ENCODE measurements around the gene VAPB. TPM values are rescaled to one million over a fixed set of nuclear protein-coding genes. Genes with fewer than 3 reads are reported as not detected.
"Not testable (repeated sequence)": the region's sequence is repeated elsewhere in the genome, so short reads cannot be mapped to it uniquely, and the experiment has no call there.

The VAPB gene
- total RNA-seq, 1 donor from 2014 or later, result 12.9 TPM

GRCh38 chr20:58362206-58362516 lies 26.9 kb upstream of the VAPB start:
- no peak for FAIRE-seq
- DNase-seq (ENCODE audit: low read depth), result no peak
- Histone ChIP-seq H3K4me3 (ENCODE audit: low read depth, low read length) (no peak overlapping the region), H3K36me3 (ENCODE audit: control insufficient read depth, insufficient read depth, low read length) (peaks cover 10% of the 10 kb centered on the region), H3K27me3 (ENCODE audit: control insufficient read depth, insufficient read depth, low read length) (no peaks in the 10 kb centered on the region)
- no peak for TF ChIP-seq CTCF (IDR thresholded peaks at IDR 0.05; ENCODE audit: insufficient read depth, low read length, severe bottlenecking)

- FAIRE-seq, result no peak
- H3K27me3 ChIP-seq (ENCODE audit: control insufficient read depth, insufficient read depth, low read length), result no peaks in the 10 kb centered on the region
- no peak for DNase-seq (ENCODE audit: low read depth)
- no peak overlapping the region for H3K4me3 ChIP-seq (ENCODE audit: low read depth, low read length)
- H3K36me3 ChIP-seq (ENCODE audit: control insufficient read depth, insufficient read depth, low read length), result peaks cover 10% of the 10 kb centered on the region
- TF ChIP-seq CTCF (IDR thresholded peaks at IDR 0.05; ENCODE audit: insufficient read depth, low read length, severe bottlenecking), result no peak
Measured at GRCh38 chr20:58362970-58363369, 26.1 kb upstream of the VAPB start.

GRCh38 chr20:58366866-58367265 lies 22.2 kb upstream of the VAPB start:
- DNase-seq (ENCODE audit: low read depth), result no peak
- H3K27me3 ChIP-seq (ENCODE audit: control insufficient read depth, insufficient read depth, low read length), result no peaks in the 10 kb centered on the region
- no peaks in the 10 kb centered on the region for H3K36me3 ChIP-seq (ENCODE audit: control insufficient read depth, insufficient read depth, low read length)
- no peak for FAIRE-seq
- no peak overlapping the region for H3K4me3 ChIP-seq (ENCODE audit: low read depth, low read length)
- no peak for TF ChIP-seq CTCF (IDR thresholded peaks at IDR 0.05; ENCODE audit: insufficient read depth, low read length, severe bottlenecking)

- TF ChIP-seq CTCF (IDR thresholded peaks at IDR 0.05; ENCODE audit: insufficient read depth, low read length, severe bottlenecking), result no peak
- H3K27me3 ChIP-seq (ENCODE audit: control insufficient read depth, insufficient read depth, low read length), result no peaks in the 10 kb centered on the region
- no peak for DNase-seq (ENCODE audit: low read depth)
- H3K36me3 ChIP-seq (ENCODE audit: control insufficient read depth, insufficient read depth, low read length), result no peaks in the 10 kb centered on the region
- FAIRE-seq, result no peak
- H3K4me3 ChIP-seq (ENCODE audit: low read depth, low read length), result no peak overlapping the region
Measured at GRCh38 chr20:58372806-58373205, 16.2 kb upstream of the VAPB start.

- H3K27me3 ChIP-seq (ENCODE audit: control insufficient read depth, insufficient read depth, low read length); H3K4me3 ChIP-seq (ENCODE audit: low read depth, low read length); DNase-seq (ENCODE audit: low read depth); H3K36me3 ChIP-seq (ENCODE audit: control insufficient read depth, insufficient read depth, low read length); FAIRE-seq: not testable (repeated sequence)
Measured at GRCh38 chr20:58373296-58373695, 15.7 kb upstream of the VAPB start.

GRCh38 chr20:58374027-58374850 lies 14.8 kb upstream of the VAPB start:
- no peak for DNase-seq (ENCODE audit: low read depth)
- Histone ChIP-seq H3K27me3 (ENCODE audit: control insufficient read depth, insufficient read depth, low read length) (no peaks in the 10 kb centered on the region), H3K4me3 (ENCODE audit: low read depth, low read length) (no peak overlapping the region), H3K36me3 (ENCODE audit: control insufficient read depth, insufficient read depth, low read length) (no peaks in the 10 kb centered on the region)
- FAIRE-seq, result peak; percentile 88
- no peak for TF ChIP-seq CTCF (IDR thresholded peaks at IDR 0.05; ENCODE audit: insufficient read depth, low read length, severe bottlenecking)
